Esophagus squamous epithelium (tissue), 4 donors: ENCODE data around the gene ORMDL3.

Source experiments
- POLR2A ChIP-seq, 4 donors: fragments of 450-650 bp; IDR thresholded peaks; one replicate each; pipeline ENCODE4 v1.6.1; 2017; ENCODE audit warnings: antibody characterized with exemption in 4 of 4, mild to moderate bottlenecking in 4 of 4, moderate library complexity in 3 of 4
- TF ChIP-seq, protein P1 (sequence below), 6 experiments: fragments of 450-650 bp in 4 of 6; fragments of 200-600 bp in 2 of 6; sonication (generic) in 2 of 6; IDR thresholded peaks; one replicate each; pipeline ENCODE4 v1.5.1; 2016 to 2019; ENCODE audit warnings: antibody characterized with exemption in 6 of 6, mild to moderate bottlenecking in 4 of 6, moderate library complexity in 4 of 6

DNA sequence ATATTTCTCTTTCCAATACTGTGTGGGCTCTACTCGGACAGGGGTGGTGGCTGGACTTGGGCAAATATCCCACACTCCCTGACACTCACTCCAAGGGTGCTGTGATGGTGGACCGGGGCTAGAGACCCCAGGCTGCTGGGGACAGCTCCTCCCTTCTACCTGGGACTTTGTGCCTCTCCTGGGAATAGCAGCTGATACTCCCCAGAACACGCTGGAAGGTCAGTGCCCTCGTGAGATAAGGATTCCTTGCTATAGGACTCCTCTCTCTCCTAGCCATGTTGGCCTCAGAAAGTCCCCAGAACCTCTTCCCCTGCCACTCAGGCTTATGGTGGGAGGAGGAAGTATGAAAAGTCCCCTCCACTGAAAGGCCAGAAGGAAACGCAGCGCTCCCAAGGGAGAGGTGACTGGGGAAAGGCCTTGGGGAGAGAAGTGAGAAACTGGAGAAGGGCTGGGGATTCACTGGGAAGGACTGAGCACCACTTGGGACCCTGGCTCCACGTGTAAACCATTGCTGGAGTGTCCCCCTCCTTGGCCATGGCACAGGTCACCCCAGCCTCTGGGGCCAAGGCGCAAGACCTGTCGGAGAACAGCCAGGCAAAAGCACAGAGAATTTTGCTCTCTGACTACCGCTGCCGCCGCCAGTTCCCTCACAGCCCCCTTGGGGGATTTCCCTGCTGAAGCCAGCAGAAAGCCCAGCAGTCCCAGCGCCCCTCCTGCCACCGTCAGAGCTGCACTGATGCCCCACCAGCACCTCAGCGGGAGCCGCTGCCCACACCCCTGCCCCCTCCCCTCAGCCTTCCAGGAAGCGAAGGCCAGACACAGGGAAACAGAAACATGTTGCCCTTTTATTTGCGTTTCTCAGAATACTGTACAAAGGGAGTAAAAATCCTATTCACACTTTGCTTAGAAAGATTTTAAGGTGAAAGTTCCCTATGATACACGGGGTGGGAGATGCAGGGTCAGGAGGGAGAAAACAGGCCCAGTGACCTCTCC lies 6.9 kb downstream of the ORMDL3 start:
- TF ChIP-seq, protein P1, sequence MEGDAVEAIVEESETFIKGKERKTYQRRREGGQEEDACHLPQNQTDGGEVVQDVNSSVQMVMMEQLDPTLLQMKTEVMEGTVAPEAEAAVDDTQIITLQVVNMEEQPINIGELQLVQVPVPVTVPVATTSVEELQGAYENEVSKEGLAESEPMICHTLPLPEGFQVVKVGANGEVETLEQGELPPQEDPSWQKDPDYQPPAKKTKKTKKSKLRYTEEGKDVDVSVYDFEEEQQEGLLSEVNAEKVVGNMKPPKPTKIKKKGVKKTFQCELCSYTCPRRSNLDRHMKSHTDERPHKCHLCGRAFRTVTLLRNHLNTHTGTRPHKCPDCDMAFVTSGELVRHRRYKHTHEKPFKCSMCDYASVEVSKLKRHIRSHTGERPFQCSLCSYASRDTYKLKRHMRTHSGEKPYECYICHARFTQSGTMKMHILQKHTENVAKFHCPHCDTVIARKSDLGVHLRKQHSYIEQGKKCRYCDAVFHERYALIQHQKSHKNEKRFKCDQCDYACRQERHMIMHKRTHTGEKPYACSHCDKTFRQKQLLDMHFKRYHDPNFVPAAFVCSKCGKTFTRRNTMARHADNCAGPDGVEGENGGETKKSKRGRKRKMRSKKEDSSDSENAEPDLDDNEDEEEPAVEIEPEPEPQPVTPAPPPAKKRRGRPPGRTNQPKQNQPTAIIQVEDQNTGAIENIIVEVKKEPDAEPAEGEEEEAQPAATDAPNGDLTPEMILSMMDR (IDR thresholded peaks at IDR 0.05), result no peak
- no peak for TF ChIP-seq POLR2A (IDR thresholded peaks at IDR 0.05)
